K562 (cell line): ENCODE results near the gene ALG12.
"Not testable (repeated sequence)": the region's sequence is repeated elsewhere in the genome, so short reads cannot be mapped to it uniquely, and the experiment has no call there.

Source experiments
- ADNP ChIP-seq: fragments of 200-800 bp; sonication (Bioruptor generic); IDR thresholded peaks from 2 replicates; pipeline ENCODE4 v1.6.1; 2016; ENCODE audit warnings: missing genetic modification characterization, missing compliant biosample characterization
- CBX8 ChIP-seq: fragments of 200-600 bp; sonication (generic); IDR thresholded peaks from 2 replicates; pipeline ENCODE4 v1.6.1; 2012; ENCODE audit warnings: borderline replicate concordance, mixed run types, low read depth, mild to moderate bottlenecking, moderate library complexity, mixed read lengths, low read length, control low read depth, inconsistent platforms; ENCODE audit not compliant: poor library complexity, severe bottlenecking; ENCODE audit errors: extremely low read depth
- CTCF ChIP-seq, 3 experiments: IDR thresholded peaks in 2 of 3; conservative IDR thresholded peaks in 1 of 3; 2 replicates each; pipeline ENCODE4 v1.5.1; 2011 to 2012; ENCODE audit warnings: low read length in 3 of 3, mild to moderate bottlenecking in 3 of 3, control low read depth in 2 of 3, improper control_type of control experiment in 1 of 3, inconsistent platforms in 1 of 3, low read depth in 1 of 3, mixed read lengths in 1 of 3, moderate library complexity in 1 of 3; ENCODE audit not compliant: insufficient read depth in 2 of 3
- EZH2 ChIP-seq: IDR thresholded peaks from 2 replicates; pipeline ENCODE4 v1.6.1; 2012; ENCODE audit warnings: low read depth, mild to moderate bottlenecking, inconsistent platforms, low read length, borderline replicate concordance
- GTF2B ChIP-seq: IDR thresholded peaks from 2 replicates; pipeline ENCODE4 v1.6.1; 2011; ENCODE audit not compliant: insufficient read length; ENCODE audit errors: extremely low read depth
- MYBL2 ChIP-seq, 2 experiments: fragments of 450-650 bp in 1 of 2; sonication (generic) in 1 of 2; formaldehyde crosslinking in 1 of 2; IDR thresholded peaks; 2 replicates each; pipeline versions ENCODE4 v1.6.1 to v1.8.1; 2017 to 2022; ENCODE audit warnings: borderline replicate concordance in 1 of 2, inconsistent platforms in 1 of 2, low read depth in 1 of 2, mild to moderate bottlenecking in 1 of 2, missing genetic modification reagents in 1 of 2, moderate library complexity in 1 of 2
- MYC ChIP-seq, 2 experiments: fragments of 250-450 bp in 1 of 2; sonication (Bioruptor Pico) in 1 of 2; IDR thresholded peaks; 2 replicates each; pipeline versions ENCODE4 v1.5.1 to v1.6.1; 2012 to 2021; ENCODE audit warnings: low read depth in 2 of 2, borderline replicate concordance in 1 of 2, improper control_type of control experiment in 1 of 2, low read length in 1 of 2, mild to moderate bottlenecking in 1 of 2, moderate library complexity in 1 of 2
- POLR2A ChIP-seq: fragments of 450-650 bp; conservative IDR thresholded peaks from 2 replicates; pipeline ENCODE4 v1.6.1; 2016
- POLR3A ChIP-seq: IDR thresholded peaks from 2 replicates; pipeline ENCODE4 v1.6.1; 2011; ENCODE audit warnings: borderline replicate concordance, mild to moderate bottlenecking, moderate library complexity; ENCODE audit not compliant: insufficient read length, insufficient read depth; ENCODE audit errors: extremely low read depth
- SREBF2 ChIP-seq: sonication (generic); formaldehyde crosslinking; IDR thresholded peaks from 2 replicates; pipeline ENCODE4 v1.4.0; 2020; ENCODE audit warnings: mild to moderate bottlenecking, missing genetic modification reagents
- ZFP91 ChIP-seq: sonication (generic); formaldehyde crosslinking; IDR thresholded peaks from 2 replicates; pipeline ENCODE4 v1.8.0; 2022; ENCODE audit warnings: mild to moderate bottlenecking, missing genetic modification reagents
- TF ChIP-seq, protein P1 (sequence below): fragments of 250-450 bp; sonication (Bioruptor Pico); IDR thresholded peaks from 2 replicates; pipeline ENCODE4 v1.4.0; 2020; ENCODE audit warnings: borderline replicate concordance
- TF ChIP-seq, protein P2 (sequence below): fragments of 450-650 bp; IDR thresholded peaks from 2 replicates; pipeline ENCODE4 v1.6.1; 2016; ENCODE audit warnings: missing biosample characterization, missing genetic modification characterization

DNA sequence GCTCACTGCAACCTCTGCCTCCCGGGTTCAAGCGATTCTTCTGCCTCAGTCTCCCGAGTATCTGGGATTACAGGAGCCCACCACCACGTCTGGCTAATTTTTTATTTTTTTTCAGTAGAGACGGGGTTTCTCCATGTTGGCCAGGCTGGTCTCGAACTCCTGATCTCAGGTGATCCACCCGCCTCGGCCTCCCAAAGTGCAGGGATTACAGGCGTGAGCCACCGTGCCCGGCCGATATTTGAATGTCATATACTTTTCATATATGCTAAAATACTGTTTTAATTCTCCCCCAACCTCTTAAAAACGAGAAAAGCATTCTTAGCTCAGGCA lies 65.7 kb downstream of the ALG12 start:
- TF ChIP-seq MYC (IDR thresholded peaks at IDR 0.05; ENCODE audit: low read depth, low read length); MYC (CRISPR knock-in tag; IDR thresholded peaks at IDR 0.05; ENCODE audit: borderline replicate concordance, low read depth); CTCF (IDR thresholded peaks at IDR 0.05 in 2 of 3, conservative IDR thresholded peaks at IDR 0.05 in 1 of 3; ENCODE audit: insufficient read depth in 2 of 3, low read depth in 1 of 3, low read length in 3 of 3); POLR2A; ADNP; GTF2B; MYBL2 (IDR thresholded peaks at IDR 0.05; ENCODE audit: low read depth); MYBL2 (CRISPR knock-in tag; IDR thresholded peaks at IDR 0.05; ENCODE audit: borderline replicate concordance); EZH2; SREBF2 (CRISPR knock-in tag); ZFP91 (CRISPR knock-in tag); POLR3A; CBX8: not testable (repeated sequence)
- TF ChIP-seq, protein P1, sequence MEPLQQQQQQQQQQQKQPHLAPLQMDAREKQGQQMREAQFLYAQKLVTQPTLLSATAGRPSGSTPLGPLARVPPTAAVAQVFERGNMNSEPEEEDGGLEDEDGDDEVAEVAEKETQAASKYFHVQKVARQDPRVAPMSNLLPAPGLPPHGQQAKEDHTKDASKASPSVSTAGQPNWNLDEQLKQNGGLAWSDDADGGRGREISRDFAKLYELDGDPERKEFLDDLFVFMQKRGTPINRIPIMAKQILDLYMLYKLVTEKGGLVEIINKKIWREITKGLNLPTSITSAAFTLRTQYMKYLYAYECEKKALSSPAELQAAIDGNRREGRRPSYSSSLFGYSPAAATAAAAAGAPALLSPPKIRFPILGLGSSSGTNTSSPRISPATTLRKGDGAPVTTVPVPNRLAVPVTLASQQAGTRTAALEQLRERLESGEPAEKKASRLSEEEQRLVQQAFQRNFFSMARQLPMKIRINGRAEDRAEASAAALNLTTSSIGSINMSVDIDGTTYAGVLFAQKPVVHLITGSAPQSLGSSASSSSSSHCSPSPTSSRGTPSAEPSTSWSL (CRISPR knock-in tag), result not testable (repeated sequence)
- TF ChIP-seq, protein P2, sequence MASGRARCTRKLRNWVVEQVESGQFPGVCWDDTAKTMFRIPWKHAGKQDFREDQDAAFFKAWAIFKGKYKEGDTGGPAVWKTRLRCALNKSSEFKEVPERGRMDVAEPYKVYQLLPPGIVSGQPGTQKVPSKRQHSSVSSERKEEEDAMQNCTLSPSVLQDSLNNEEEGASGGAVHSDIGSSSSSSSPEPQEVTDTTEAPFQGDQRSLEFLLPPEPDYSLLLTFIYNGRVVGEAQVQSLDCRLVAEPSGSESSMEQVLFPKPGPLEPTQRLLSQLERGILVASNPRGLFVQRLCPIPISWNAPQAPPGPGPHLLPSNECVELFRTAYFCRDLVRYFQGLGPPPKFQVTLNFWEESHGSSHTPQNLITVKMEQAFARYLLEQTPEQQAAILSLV (tag), result not testable (repeated sequence)
